ENCODE data around the gene ADH1B. TPM values are rescaled to one million over a fixed set of nuclear protein-coding genes. Genes with fewer than 3 reads are reported as not detected.

The ADH1B gene
- total RNA-seq, 1 experiment from 2014 or later: 1.8 TPM

- TF ChIP-seq ZBTB33 (IDR thresholded peaks at IDR 0.05; ENCODE audit: extremely low read depth, insufficient replicate concordance, low read length): no peak
- TF ChIP-seq JUND (IDR thresholded peaks at IDR 0.05): no peak
- no peak for TF ChIP-seq SIN3A (IDR thresholded peaks at IDR 0.05; ENCODE audit: low read depth)
- TF ChIP-seq YY1 (IDR thresholded peaks at IDR 0.05; ENCODE audit: extremely low read depth, insufficient replicate concordance, low read depth, low read length): no peak
These were observed 7.0 kb downstream of the ADH1B start (continued) for GRCh38 chr4:99314211-99314610.

GRCh38 chr4:99310389-99310788 is 10.8 kb downstream of the ADH1B start:
- no TSS peak for BruUV-seq (replicated peaks)
- Histone ChIP-seq H3K27me3 (ENCODE audit: insufficient read depth, low read length) (no peaks in the 10 kb centered on the region), H3K9ac (ENCODE audit: low read length) (no peak overlapping the region), H3K27ac (ENCODE audit: low read depth, low read length) (no peak overlapping the region), H2AFZ (ENCODE audit: low read depth, low read length, poor library complexity, severe bottlenecking) (no peak overlapping the region), H4K20me1 (ENCODE audit: insufficient read depth) (no peaks in the 10 kb centered on the region), H3K9me3 (ENCODE audit: control insufficient read depth in 1 of 2, insufficient read depth in 1 of 2, low read depth in 1 of 2, low read length in 2 of 2) (no peaks in the 10 kb centered on the region), H3K4me3 (replicated peaks in 1 of 2; ENCODE audit: low read depth in 1 of 2, low read length in 2 of 2) (no peak overlapping the region), H3K9me2 (ENCODE audit: insufficient read depth) (no peaks in the 10 kb centered on the region), H3K79me2 (ENCODE audit: insufficient read depth, low read length) (no peaks in the 10 kb centered on the region), H3K36me3 (ENCODE audit: control insufficient read depth in 1 of 2, insufficient read depth in 2 of 2, low read length in 2 of 2) (no peaks in the 10 kb centered on the region), H3K4me2 (ENCODE audit: low read length) (no peak overlapping the region), H3K4me1 (ENCODE audit: control insufficient read depth in 1 of 2, insufficient read depth in 2 of 2, low read length in 2 of 2) (no peaks in the 10 kb centered on the region)
- ChIA-PET RAD21 (ENCODE audit: low non-redundant PET in 1 of 2, low total read pairs in 2 of 2, uncharacterized antibody in 2 of 2, unreplicated experiment in 2 of 2) (no interaction called here), CTCF (no interaction called here), POLR2A (no interaction called here)
- ATAC-seq (no peak), DNase-seq (ENCODE audit: low read depth, low spot score) (no peak)
- intact Hi-C loops (cut with micrococcal nuclease): no loop called here
- no peak for TF ChIP-seq ZNF274 (IDR thresholded peaks at IDR 0.05; ENCODE audit: low read depth, low read length)
- TF ChIP-seq EGR1 (IDR thresholded peaks at IDR 0.05; ENCODE audit: low read depth): no peak
- TF ChIP-seq MAX (IDR thresholded peaks at IDR 0.05): no peak
- no peak for TF ChIP-seq FOSL1 (IDR thresholded peaks at IDR 0.05; ENCODE audit: low read depth)
- no peak for TF ChIP-seq SIN3A (IDR thresholded peaks at IDR 0.05; ENCODE audit: low read depth)
- no peak for TF ChIP-seq JUND (IDR thresholded peaks at IDR 0.05)
- TF ChIP-seq ATF3 (IDR thresholded peaks at IDR 0.05): no peak
- no peak for TF ChIP-seq REST (IDR thresholded peaks at IDR 0.05; ENCODE audit: low read depth)
- no peak for TF ChIP-seq CTCF (IDR thresholded peaks at IDR 0.05 in 2 of 3, conservative IDR thresholded peaks at IDR 0.05 in 1 of 3; ENCODE audit: borderline replicate concordance in 1 of 3, insufficient read depth in 1 of 3, low read depth in 2 of 3, low read length in 2 of 3)
- no peak for TF ChIP-seq CBX3 (IDR thresholded peaks at IDR 0.05; ENCODE audit: low read depth)
- TF ChIP-seq RAD21 (IDR thresholded peaks at IDR 0.05; ENCODE audit: low read depth): no peak
- no peak for TF ChIP-seq TCF7L2 (IDR thresholded peaks at IDR 0.05; ENCODE audit: borderline replicate concordance, extremely low read depth, insufficient read depth, insufficient read length)
- TF ChIP-seq POLR2AphosphoS5 (IDR thresholded peaks at IDR 0.05; ENCODE audit: low read depth, low read length): no peak
- no peak for TF ChIP-seq EZH2 (IDR thresholded peaks at IDR 0.05)
- TF ChIP-seq SP1 (IDR thresholded peaks at IDR 0.05; ENCODE audit: low read depth): no peak
- TF ChIP-seq YY1 (IDR thresholded peaks at IDR 0.05; ENCODE audit: extremely low read depth, insufficient replicate concordance, low read depth, low read length): no peak

Data from HCT116 (cell line).